ENCODE data around the gene APAF1.

DNA sequence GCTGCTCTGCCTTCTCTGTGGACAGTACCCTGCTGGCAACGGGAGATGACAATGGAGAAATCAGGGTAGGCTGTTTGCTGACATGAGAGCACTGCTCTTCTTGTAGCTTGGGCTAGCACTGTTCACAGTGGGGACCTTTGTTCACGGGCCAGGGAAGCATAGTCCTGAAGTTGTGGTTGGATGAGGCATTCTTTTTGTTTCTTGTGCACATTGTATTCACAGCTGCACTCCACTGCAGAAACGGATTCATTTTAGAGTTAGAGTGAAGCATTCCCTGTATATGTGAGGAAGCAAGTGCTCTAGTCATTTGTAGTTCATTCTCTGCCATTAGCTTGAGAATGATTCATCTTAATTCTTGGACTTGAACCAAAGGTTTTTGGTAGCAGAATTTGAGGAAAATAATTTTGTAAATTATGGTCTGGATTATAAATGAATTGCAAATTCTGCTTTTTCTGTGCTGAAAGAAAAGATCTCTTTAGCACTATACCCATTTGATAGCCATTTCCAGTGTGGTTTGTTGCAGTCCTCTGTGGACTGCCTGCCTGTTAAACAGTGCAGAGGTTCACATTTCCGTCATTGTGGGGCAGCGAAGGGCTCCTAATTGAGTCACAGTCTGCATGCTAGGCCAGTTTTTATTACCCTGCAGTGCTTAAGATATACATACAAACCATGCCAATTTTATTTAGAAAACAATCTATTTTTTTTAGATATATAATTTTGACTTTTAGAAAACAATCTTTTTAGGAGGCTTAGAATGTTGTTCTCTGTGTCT lies 80.6 kb downstream of the APAF1 start:
- TF ChIP-seq, protein P1, sequence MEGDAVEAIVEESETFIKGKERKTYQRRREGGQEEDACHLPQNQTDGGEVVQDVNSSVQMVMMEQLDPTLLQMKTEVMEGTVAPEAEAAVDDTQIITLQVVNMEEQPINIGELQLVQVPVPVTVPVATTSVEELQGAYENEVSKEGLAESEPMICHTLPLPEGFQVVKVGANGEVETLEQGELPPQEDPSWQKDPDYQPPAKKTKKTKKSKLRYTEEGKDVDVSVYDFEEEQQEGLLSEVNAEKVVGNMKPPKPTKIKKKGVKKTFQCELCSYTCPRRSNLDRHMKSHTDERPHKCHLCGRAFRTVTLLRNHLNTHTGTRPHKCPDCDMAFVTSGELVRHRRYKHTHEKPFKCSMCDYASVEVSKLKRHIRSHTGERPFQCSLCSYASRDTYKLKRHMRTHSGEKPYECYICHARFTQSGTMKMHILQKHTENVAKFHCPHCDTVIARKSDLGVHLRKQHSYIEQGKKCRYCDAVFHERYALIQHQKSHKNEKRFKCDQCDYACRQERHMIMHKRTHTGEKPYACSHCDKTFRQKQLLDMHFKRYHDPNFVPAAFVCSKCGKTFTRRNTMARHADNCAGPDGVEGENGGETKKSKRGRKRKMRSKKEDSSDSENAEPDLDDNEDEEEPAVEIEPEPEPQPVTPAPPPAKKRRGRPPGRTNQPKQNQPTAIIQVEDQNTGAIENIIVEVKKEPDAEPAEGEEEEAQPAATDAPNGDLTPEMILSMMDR (IDR thresholded peaks at IDR 0.05) = no peak
- no peak for TF ChIP-seq POLR2A (IDR thresholded peaks at IDR 0.05)

Measured in lower leg skin (tissue), 3 donors.